ENCODE results near the gene SETD9. TPM values are rescaled to one million over a fixed set of nuclear protein-coding genes. Genes with fewer than 3 reads are reported as not detected.

The SETD9 gene
- total RNA-seq, 1 donor from 2014 or later, result 16.8 TPM

GRCh38 chr5:56914678-56915077 is 5.3 kb downstream of the SETD9 start:
- H3K9me3 ChIP-seq, result no peaks in the 10 kb centered on the region
- H3K27me3 ChIP-seq, result no peaks in the 10 kb centered on the region
- no peak overlapping the region for H3K4me3 ChIP-seq
- peaks cover 0 to 6% of the 10 kb centered on the region in 2 donors for H3K4me1 ChIP-seq
- DNase-seq (ENCODE audit: low spot score in 2 of 2), result no peak
- H3K36me3 ChIP-seq, result no peaks in the 10 kb centered on the region
- TF ChIP-seq CTCF (IDR thresholded peaks at IDR 0.05), result no peak
- no peak overlapping the region for H3K27ac ChIP-seq
- intact Hi-C loops (cut with DNase I), result no loop called here

GRCh38 chr5:56917534-56917933 is 8.1 kb downstream of the SETD9 start:
- intact Hi-C loops (cut with DNase I), result no loop called here
- TF ChIP-seq CTCF (IDR thresholded peaks at IDR 0.05), result no peak
- Histone ChIP-seq H3K4me1 (no peaks in the 10 kb centered on the region), H3K36me3 (peaks cover 7 to 16% of the 10 kb centered on the region in 2 donors), H3K9me3 (no peaks in the 10 kb centered on the region), H3K27me3 (no peaks in the 10 kb centered on the region), H3K27ac (no peak overlapping the region), H3K4me3 (no peak overlapping the region)
- no peak for DNase-seq (ENCODE audit: low spot score in 2 of 2)

GRCh38 chr5:56918054-56918453 is 8.7 kb downstream of the SETD9 start:
- intact Hi-C loops (cut with DNase I), result no loop called here
- no peak for TF ChIP-seq CTCF (IDR thresholded peaks at IDR 0.05)
- Histone ChIP-seq H3K4me1 (no peaks in the 10 kb centered on the region), H3K9me3 (no peaks in the 10 kb centered on the region), H3K27ac (no peak overlapping the region), H3K4me3 (no peak overlapping the region), H3K36me3 (peaks cover 13 to 21% of the 10 kb centered on the region in 2 donors), H3K27me3 (no peaks in the 10 kb centered on the region)
- DNase-seq (ENCODE audit: low spot score in 2 of 2), result no peak

DNA sequence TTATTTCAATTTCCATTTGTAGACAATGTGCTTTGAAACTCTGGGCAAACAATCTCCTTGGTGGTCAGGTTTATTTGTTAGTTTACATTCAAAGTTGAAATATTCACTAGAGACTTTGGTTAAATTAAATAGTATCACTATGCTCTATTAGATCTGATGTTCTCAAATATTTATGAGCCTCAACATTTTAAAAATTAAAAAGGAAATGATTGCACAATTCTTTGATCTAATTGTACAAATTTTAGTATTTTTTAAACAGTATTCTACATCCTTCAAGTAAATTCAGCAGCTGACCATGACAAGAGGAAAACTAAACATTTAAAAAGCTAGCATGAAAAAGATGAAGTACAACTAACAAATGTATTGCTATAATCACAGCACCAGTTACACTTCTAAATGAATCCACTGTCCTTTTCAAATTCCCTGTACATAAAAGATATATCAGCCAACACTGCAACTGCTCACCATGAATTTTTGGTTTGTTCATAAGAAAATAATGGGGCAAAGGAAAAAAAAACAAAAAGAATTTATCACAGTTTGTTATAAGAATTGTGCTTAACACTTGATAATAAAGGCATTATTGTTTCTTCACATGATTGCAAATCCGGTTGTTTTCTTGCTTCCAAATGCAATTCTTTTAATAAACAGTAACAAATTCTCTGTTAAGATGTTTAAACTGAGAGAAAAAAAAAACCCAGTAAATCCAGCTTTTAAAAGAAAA is 10.7 kb downstream of the SETD9 start:
- H3K9me3 ChIP-seq, result no peaks in the 10 kb centered on the region
- H3K4me1 ChIP-seq, result no peaks in the 10 kb centered on the region
- H3K27ac ChIP-seq, result no peak overlapping the region
- no peaks in the 10 kb centered on the region for H3K27me3 ChIP-seq
- H3K4me3 ChIP-seq, result no peak overlapping the region
- intact Hi-C loops (cut with DNase I), result no loop called here
- TF ChIP-seq CTCF (IDR thresholded peaks at IDR 0.05), result no peak
- DNase-seq (ENCODE audit: low spot score in 2 of 2), result no peak
- peaks cover 28 to 40% of the 10 kb centered on the region in 2 donors for H3K36me3 ChIP-seq

DNA sequence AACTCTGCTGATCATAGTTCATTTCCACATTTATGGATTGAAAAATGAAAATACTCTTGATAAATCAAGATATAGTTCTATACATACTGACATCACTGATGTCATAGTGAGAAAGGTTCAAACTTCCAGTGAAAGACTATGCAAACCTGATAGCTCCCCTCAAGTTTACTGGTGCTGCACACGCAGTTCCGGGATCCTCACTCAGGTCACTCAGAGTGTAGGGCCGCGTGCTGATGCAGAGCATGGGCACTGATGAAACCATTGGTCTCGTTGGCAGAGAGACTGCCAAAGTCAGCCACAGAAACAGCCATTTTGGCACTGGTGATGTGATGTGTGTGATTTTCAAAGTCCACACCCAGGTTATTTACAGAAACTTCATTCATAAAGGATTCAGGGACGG is 13.5 kb downstream of the SETD9 start:
- Histone ChIP-seq H3K4me3 (no peak overlapping the region), H3K9me3 (no peaks in the 10 kb centered on the region), H3K27me3 (no peaks in the 10 kb centered on the region), H3K27ac (no peak overlapping the region), H3K36me3 (peaks cover 43 to 47% of the 10 kb centered on the region in 2 donors), H3K4me1 (no peaks in the 10 kb centered on the region)
- no peak for TF ChIP-seq CTCF (IDR thresholded peaks at IDR 0.05)
- intact Hi-C loops (cut with DNase I), result no loop called here
- no peak for DNase-seq (ENCODE audit: low spot score in 2 of 2)
